BJ (cell line): ENCODE results near the gene MORF4L1. TPM values are rescaled to one million over a fixed set of nuclear protein-coding genes. Genes with fewer than 3 reads are reported as not detected.

ENCODE experiments used
- CTCF ChIA-PET: fragments of 350-600 bp; formaldehyde crosslinking; extraction: SDS; loops from one replicate; lab custom pipeline; 2021; ENCODE audit warnings: antibody characterized with exemption, inconsistent platforms; lab: Yijun Ruan, JAX
- POLR2A ChIA-PET: fragments of 300-600 bp; sonication (Branson Sonifier 250); formaldehyde crosslinking; extraction: SDS; loops from one replicate; lab custom pipeline; 2021; ENCODE audit warnings: antibody characterized with exemption; lab: Charles Lee
- DNase-seq: peaks from one replicate; pipeline ENCODE4 v3.0.0-alpha.2; 2011; ENCODE audit warnings: low read depth
- H3K27me3 ChIP-seq: 2 replicates; pipeline ENCODE4 v1.6.0; 2011; ENCODE audit warnings: low read length; ENCODE audit not compliant: control insufficient read depth, insufficient read depth
- H3K36me3 ChIP-seq: 2 replicates; pipeline ENCODE4 v1.5.1; 2011; ENCODE audit warnings: low read length; ENCODE audit not compliant: control insufficient read depth, insufficient read depth
- H3K4me3 ChIP-seq: 2 replicates; pipeline ENCODE4 v1.5.1; 2011; ENCODE audit warnings: low read depth, mild to moderate bottlenecking, control low read depth, low read length
- polyA minus RNA-seq: library from RNA; depleted of rRNA, polyadenylated mRNA; stranded (reverse); fragments of >200 nt; gene quantifications from 2 replicates; pipeline ENCODE4 v1.2.3, GENCODE V29; 2011; rRNA and poly(A)+ RNA removed
- polyA plus RNA-seq: library from polyadenylated mRNA; depleted of rRNA; stranded (reverse); fragments of >200 nt; gene quantifications from 2 replicates; pipeline ENCODE4 v1.2.3, GENCODE V29; 2011; rRNA removed
- TF ChIP-seq, protein P1 (sequence below): IDR thresholded peaks from 2 replicates; pipeline ENCODE4 v1.5.1; 2011; ENCODE audit warnings: low read depth, mild to moderate bottlenecking, control low read depth, inconsistent platforms, low read length, moderate library complexity; ENCODE audit not compliant: insufficient read depth

MORF4L1 gene
- polyA plus RNA-seq (199 and 373 TPM in 2 replicates), polyA minus RNA-seq (57.2 and 57.7 TPM in 2 replicates)

GRCh38 chr15:78872155-78872971, at the start of gene MORF4L1:
MORF4L1 (plus strand) TSS chr15:78872890; CDS start chr15:78873018, 128 bp downstream.
- TF ChIP-seq, protein P1, sequence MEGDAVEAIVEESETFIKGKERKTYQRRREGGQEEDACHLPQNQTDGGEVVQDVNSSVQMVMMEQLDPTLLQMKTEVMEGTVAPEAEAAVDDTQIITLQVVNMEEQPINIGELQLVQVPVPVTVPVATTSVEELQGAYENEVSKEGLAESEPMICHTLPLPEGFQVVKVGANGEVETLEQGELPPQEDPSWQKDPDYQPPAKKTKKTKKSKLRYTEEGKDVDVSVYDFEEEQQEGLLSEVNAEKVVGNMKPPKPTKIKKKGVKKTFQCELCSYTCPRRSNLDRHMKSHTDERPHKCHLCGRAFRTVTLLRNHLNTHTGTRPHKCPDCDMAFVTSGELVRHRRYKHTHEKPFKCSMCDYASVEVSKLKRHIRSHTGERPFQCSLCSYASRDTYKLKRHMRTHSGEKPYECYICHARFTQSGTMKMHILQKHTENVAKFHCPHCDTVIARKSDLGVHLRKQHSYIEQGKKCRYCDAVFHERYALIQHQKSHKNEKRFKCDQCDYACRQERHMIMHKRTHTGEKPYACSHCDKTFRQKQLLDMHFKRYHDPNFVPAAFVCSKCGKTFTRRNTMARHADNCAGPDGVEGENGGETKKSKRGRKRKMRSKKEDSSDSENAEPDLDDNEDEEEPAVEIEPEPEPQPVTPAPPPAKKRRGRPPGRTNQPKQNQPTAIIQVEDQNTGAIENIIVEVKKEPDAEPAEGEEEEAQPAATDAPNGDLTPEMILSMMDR: no peak
- CTCF ChIA-PET: interaction anchor here (0.7 to 3.3 kb wide), 4 partner anchors 9 to 105 kb away, joined by 3 to 20 read pairs (median 3); no protein-coding TSS in a partner anchor

DNA sequence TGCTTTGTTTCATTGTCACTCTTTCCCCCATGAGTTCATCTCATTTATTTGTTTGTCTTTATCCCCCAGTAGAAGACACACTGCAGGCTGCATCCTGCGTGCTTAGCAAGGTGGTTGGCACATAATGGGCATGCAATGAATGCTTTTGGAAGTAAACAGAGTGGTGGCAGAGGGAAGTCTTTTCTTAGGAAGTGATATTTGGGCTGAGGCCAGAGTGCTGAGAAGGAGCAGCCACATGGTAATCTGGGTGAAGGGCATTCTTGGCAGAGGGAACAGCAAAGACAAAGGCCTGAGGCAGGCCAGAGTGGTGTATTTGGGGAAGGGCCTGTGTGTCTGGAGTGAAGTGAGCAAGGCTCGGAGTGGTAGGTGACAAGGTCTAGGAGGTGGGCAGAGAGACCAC, 43.8 kb upstream of the MORF4L1 start:
- Histone ChIP-seq H3K36me3 (no peaks in the 10 kb centered on the region), H3K4me3 (no peak overlapping the region), H3K27me3 (peaks cover 3% of the 10 kb centered on the region)
- POLR2A ChIA-PET: no interaction called here
- CTCF ChIA-PET: no interaction called here
- DNase-seq: no peak
- TF ChIP-seq, protein P1: no peak

More at GRCh38 chr15:78872155-78872971, at the start of gene MORF4L1:
- H3K27me3 ChIP-seq: no peaks in the 10 kb centered on the region
- peak; percentile 79 for DNase-seq
- H3K36me3 ChIP-seq: no peaks in the 10 kb centered on the region
- peak within 1 kb of the TSS; percentile 100 for H3K4me3 ChIP-seq
- POLR2A ChIA-PET: interaction anchor here (0.5 to 0.7 kb wide), 2 partner anchors 49 to 146 kb away, joined by 3 read pairs; no protein-coding TSS in a partner anchor

DNA sequence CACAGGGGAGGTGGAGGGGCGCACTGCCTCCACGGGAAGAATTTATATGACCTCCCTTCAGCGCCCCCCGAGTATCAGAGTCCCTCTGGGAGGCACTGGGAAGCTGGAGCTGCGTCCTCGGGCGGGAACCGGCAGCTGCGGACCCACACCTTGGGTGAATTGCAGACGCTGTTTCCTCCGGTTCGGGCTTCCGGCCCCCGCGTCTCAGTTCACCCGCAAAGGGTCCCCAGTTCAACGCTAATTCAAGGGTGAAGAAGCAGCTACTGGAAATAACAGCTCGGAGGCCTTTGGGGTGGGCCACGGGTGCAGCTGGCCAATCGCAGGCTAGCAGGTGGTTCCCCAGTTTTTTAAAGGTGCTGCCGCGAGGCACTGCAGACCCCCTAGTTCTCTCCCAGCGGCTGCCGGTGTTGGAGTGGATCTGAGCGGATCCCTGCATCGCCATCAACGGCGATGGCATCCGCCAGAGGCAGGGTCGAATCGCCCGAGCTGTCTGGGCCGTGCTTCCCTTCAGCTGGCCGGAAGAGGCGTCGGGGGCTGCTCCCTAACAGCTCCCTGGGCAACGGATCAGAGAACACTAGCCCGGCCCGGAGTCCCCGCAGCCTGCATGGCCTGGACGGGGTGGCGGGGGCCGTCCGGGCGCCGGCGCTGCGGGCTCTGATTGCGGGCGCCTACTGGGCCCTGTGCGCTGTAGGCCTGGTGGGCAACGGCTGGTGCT, 42.0 kb upstream of the MORF4L1 start:
- no peak overlapping the region for H3K4me3 ChIP-seq
- H3K27me3 ChIP-seq: peaks cover 3% of the 10 kb centered on the region
- no peak for DNase-seq
- TF ChIP-seq, protein P1: no peak
- H3K36me3 ChIP-seq: no peaks in the 10 kb centered on the region
- ChIA-PET POLR2A (no interaction called here), CTCF (interaction anchor here (1.0 kb wide), 1 partner anchor 21 kb away, joined by 4 read pairs; no protein-coding TSS in a partner anchor)

DNA sequence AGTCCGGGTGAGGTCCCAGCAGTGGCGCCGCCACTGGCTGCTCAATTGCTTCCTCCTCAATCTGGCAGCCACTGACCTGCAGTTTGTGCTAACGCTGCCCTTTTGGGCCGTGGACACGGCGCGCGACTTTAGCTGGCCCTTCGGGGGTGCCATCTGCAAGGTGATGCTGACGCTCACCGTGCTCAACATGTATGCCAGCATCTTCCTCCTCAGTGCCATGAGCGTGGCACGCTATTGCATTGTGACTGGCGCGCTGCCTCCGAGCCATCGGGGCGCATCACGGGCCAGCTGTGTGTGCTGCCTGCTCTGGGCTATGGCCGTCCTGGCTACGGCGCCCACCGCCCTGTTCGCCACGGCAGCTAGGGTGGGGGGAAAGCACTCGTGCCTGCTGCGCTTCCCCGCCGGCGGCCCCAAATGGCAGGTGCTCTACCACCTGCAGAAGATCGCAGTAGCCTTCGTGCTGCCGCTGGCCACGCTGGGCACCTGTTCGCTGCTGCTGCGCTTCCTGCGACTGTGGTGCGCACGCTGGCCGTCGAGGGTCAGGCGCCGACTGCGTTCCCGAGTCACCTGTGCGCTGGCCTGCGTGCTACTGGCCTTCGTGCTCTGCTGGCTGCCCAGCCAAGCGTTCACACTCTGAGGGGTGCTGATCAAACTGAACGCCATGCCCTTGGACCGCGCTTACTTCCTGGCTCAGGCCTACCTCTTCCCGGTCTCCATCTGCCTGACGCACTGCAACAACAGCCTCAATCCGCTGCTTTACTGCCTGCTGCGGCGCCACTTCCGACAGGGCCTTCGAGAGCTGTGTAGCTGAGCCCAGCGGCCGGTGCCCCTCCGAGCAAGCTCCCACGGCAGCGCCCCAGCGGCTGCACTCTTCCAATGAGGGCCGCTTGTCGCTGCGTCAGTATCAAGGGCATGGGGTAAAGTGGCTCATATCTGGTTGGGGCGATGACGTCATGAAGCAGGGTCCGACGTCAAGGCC, 41.2 kb upstream of the MORF4L1 start:
- ChIA-PET CTCF (interaction anchor here (1.0 kb wide), 1 partner anchor 21 kb away, joined by 4 read pairs; no protein-coding TSS in a partner anchor), POLR2A (no interaction called here)

More for the DNA sequence above, 41.2 kb upstream of the MORF4L1 start:
- DNase-seq: no peak
- Histone ChIP-seq H3K27me3 (peaks cover 3% of the 10 kb centered on the region), H3K36me3 (no peaks in the 10 kb centered on the region), H3K4me3 (no peak overlapping the region)
- TF ChIP-seq, protein P1: no peak
